ENCODE data around the gene MYCBPAP. TPM values are rescaled to one million over a fixed set of nuclear protein-coding genes. Genes with fewer than 3 reads are reported as not detected.

The MYCBPAP gene
- total RNA-seq, 2 experiments from 2014 or later: 6.7 to 13.9 TPM

DNA sequence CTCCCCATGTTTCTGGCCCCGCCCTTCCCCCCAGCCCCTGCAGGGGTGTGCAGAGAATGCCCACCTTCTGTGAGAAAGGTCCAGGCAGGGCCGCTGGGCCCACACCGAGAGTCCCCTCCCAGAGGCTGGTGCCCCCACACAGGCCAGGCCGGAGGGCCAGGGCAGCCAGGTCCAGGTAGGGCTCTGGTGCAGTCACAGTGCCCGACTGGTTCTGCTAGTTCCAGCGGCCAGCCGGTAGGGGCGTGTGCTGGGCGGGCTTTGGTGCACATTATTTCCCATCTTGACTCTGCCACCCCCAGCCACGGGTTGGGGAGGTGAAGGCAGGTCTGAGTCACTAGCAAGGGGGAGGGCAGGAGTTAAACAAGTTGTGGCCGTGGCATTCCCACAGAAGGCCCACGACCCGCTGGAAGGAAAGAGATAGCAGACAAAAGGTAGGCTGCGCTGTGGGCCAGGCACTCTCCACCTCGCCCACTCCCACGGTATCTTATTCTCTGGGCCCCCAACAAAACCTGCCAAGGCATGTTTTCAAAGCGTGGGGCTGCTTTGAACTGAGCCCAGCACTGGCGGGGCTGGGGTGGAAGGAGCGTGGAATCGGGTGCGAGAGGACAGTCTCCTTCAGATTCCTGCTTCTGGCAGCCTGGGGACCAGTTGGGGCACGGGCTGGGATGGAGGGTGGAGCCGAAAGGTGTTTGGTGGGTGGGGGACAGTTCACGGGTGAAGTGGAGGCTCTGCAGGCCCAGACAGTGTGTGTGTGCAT is 26.2 kb downstream of the MYCBPAP start:
- Mint-ChIP-seq H3K4me1 (peaks cover 14% of the 10 kb centered on the region), H3K27ac (no peak overlapping the region), H3K9me3 (ENCODE audit: low read depth) (no peaks in the 10 kb centered on the region), H3K36me3 (no peaks in the 10 kb centered on the region), H3K4me3 (no peak overlapping the region), H3K27me3 (peaks cover 59% of the 10 kb centered on the region)
- CTCF ChIA-PET: interaction anchor here (1.1 to 2.0 kb wide), 4 partner anchors 7 to 56 kb away, joined by 3 to 9 read pairs (median 4); partner anchors contain the start of genes RSAD1 and SPATA20
- peak; percentile 61 for ATAC-seq
- no peak for DNase-seq

- CTCF ChIA-PET: interaction anchor here (1.0 to 2.0 kb wide), 2 partner anchors 12 to 16 kb away, joined by 3 to 4 read pairs; partner anchors contain the start of gene SPATA20
These were observed 26.7 kb downstream of the MYCBPAP start for GRCh38 chr17:50534979-50535326.

DNA sequence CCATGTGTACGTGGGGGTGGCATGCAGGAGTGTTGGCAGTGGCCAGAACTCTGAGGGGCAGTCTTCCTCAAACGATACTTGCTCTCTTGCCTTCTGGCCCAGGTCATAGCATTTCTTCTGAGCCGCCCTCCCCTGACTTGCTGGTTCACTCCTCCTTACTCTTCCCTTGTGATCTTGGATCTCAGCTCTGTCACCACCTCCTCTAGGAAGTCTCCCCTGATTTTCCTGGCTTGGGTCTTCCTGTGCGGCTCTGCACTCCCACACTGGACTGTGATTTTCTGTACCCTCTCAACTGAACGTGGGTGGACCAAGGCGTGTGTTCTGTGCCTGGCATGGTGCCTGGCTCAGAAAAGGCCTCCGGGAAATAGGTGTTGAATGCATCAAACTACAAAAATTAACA is 27.2 kb downstream of the MYCBPAP start:
- no peak for DNase-seq
- no peak overlapping the region for H3K4me3 Mint-ChIP-seq
- peaks cover 14% of the 10 kb centered on the region for H3K4me1 Mint-ChIP-seq
- no peaks in the 10 kb centered on the region for H3K9me3 Mint-ChIP-seq (ENCODE audit: low read depth)
- ATAC-seq: no peak
- H3K27ac Mint-ChIP-seq: no peak overlapping the region
- no peaks in the 10 kb centered on the region for H3K36me3 Mint-ChIP-seq
- CTCF ChIA-PET: interaction anchor here (1.0 to 2.0 kb wide), 2 partner anchors 11 to 17 kb away, joined by 3 to 4 read pairs; partner anchors contain the start of gene SPATA20
- H3K27me3 Mint-ChIP-seq: peaks cover 51% of the 10 kb centered on the region

More at GRCh38 chr17:50534979-50535326, 26.7 kb downstream of the MYCBPAP start:
- Mint-ChIP-seq H3K9me3 (ENCODE audit: low read depth) (no peaks in the 10 kb centered on the region), H3K4me1 (peaks cover 14% of the 10 kb centered on the region), H3K4me3 (no peak overlapping the region), H3K36me3 (no peaks in the 10 kb centered on the region), H3K27me3 (peaks cover 54% of the 10 kb centered on the region), H3K27ac (no peak overlapping the region)
- DNase-seq: no peak
- no peak for ATAC-seq

GRCh38 chr17:50536683-50537646 is 28.7 kb downstream of the MYCBPAP start:
- peaks cover 37% of the 10 kb centered on the region for H3K27me3 Mint-ChIP-seq
- no peak overlapping the region for H3K27ac Mint-ChIP-seq
- H3K36me3 Mint-ChIP-seq: no peaks in the 10 kb centered on the region
- H3K4me1 Mint-ChIP-seq: peaks cover 16% of the 10 kb centered on the region
- CTCF ChIA-PET: interaction anchor here (1.1 to 2.0 kb wide), 2 partner anchors 10 to 59 kb away, joined by 3 to 4 read pairs; partner anchors contain the start of gene SPATA20
- DNase-seq (no peak), ATAC-seq (no peak)
- H3K4me3 Mint-ChIP-seq: no peak overlapping the region
- no peaks in the 10 kb centered on the region for H3K9me3 Mint-ChIP-seq (ENCODE audit: low read depth)

DNA sequence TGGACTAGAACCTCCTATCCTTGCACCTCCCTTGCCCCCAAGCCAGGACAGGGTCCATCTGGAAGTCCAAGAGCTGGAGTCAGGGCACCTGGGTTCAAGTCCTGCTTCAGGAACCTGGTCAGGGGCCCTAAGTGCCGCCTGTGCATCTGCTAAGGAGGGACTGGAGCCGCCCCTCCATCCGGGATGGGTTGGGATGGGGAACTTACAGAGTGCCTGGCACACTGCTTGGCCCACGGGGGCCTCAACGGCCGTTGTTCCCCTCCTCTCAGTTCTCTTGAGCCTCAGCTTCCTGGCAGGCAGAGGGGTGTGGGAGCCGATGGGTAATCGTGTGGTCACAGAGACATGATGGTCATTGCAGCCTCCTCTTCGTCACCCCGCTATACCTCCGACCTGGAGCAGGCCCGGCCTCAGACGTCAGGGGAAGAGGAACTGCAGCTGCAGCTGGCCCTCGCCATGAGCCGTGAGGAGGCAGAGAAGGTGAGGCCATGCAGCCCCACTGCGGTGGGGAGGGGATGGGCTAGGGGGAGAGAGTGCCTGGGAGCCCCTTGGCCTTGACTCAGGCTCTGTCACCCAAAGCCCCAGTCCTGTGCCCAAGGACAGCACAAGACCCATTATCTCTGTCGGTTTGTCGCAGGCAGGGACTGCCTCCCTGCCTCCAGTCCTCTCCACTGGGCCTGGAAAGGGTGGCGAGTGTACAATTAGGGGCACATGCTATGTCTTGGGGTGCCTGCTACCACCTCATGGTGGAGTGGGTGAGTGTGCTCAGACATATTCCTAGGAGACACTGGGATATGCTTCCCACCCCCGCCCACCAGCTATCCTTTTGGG is 29.7 kb downstream of the MYCBPAP start:
- no peaks in the 10 kb centered on the region for H3K9me3 Mint-ChIP-seq (ENCODE audit: low read depth)
- H3K36me3 Mint-ChIP-seq: no peaks in the 10 kb centered on the region
- DNase-seq (no peak), ATAC-seq (no peak)
- no peak overlapping the region for H3K27ac Mint-ChIP-seq
- H3K4me3 Mint-ChIP-seq: no peak overlapping the region
- H3K4me1 Mint-ChIP-seq: peaks cover 20% of the 10 kb centered on the region
- CTCF ChIA-PET: interaction anchor here (0.6 to 1.1 kb wide), 2 partner anchors 60 to 871 kb away, joined by 3 read pairs; no protein-coding TSS in a partner anchor
- peaks cover 27% of the 10 kb centered on the region for H3K27me3 Mint-ChIP-seq

DNA sequence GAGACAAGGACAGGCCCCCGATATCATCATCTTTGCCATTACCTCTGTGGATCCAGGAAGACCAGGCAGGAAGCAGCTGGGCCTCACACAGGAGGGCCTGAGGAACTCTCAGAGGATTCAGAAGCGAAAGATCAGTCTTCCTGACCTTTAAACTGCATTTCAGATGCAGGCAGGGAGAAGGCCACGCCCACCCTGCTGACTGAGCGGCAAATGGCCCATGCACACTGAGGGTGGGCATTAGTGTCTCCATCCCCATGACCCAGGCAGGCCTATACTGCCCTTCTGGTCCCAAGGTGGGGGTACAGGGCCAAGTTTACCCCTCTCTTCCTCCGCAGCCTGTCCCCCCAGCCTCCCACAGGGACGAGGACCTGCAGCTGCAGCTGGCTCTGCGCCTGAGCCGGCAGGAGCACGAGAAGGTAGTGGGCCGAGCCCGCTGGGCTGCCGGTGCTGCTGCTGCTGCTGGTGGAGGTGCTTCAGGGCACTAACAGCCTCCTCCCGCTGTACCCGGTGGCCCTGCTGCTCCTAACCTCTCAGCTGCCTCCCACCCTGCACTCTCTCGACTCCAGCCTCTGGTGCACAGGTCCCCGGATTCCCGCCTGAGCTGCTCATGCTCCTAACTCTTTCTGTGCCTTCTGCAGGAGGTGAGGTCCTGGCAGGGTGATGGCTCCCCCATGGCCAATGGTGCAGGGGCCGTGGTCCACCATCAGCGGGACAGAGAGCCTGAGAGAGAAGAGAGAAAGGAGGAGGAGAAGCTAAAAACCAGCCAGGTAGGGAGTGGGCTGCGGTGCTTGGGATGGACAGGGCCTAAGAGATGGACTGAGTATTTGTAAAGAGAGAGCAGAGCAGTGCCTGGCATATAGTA is 30.5 kb downstream of the MYCBPAP start:
- Mint-ChIP-seq H3K4me3 (no peak overlapping the region), H3K27me3 (peaks cover 19% of the 10 kb centered on the region), H3K27ac (no peak overlapping the region), H3K4me1 (peaks cover 14% of the 10 kb centered on the region), H3K9me3 (ENCODE audit: low read depth) (no peaks in the 10 kb centered on the region), H3K36me3 (no peaks in the 10 kb centered on the region)
- DNase-seq (no peak), ATAC-seq (no peak)
- CTCF ChIA-PET: interaction anchor here (0.6 kb wide), 1 partner anchor 872 kb away, joined by 3 read pairs; no protein-coding TSS in a partner anchor

DNA sequence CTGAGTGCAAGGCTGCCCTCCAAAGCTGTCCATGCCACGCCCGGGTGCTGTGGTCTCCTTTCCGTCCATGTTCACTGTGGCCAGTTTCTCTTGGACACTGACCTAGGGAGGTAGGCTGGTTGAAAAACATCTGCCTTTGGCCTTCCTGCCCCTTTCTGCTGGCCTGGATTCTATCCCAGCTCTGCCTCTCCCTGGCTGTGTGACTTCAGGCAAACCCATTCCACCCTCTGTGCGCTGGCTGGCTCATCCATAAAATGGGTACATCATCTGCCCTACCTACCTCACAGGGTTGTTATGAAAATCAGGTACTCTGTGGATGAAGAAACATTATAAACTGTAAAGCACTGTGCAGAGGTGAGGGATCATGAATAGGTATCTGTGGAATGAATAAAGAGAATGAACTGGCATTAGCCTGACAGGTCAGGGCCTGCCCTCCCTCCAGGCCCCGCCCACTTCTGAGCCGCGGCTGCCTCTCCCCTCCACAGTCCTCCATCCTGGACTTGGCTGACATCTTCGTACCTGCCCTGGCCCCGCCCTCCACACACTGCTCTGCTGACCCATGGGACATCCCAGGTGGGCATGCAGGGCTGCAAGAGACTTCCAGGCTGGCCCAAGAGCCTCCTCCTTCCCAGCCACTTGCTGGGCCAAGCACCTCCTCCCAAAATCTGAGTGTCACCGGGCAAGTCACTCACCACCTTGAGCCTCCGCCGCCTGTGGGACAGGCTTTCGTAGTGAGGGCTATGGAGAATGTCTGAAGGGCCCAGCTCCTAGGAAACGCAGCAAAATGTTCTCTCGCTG is 31.7 kb downstream of the MYCBPAP start:
- H3K9me3 Mint-ChIP-seq (ENCODE audit: low read depth): no peaks in the 10 kb centered on the region
- DNase-seq: no peak
- CTCF ChIA-PET: interaction anchor here (0.6 to 3.6 kb wide), 2 partner anchors 54 to 56 kb away, joined by 3 to 20 read pairs; no protein-coding TSS in a partner anchor
- peaks cover 8% of the 10 kb centered on the region for H3K27me3 Mint-ChIP-seq
- no peak for ATAC-seq
- H3K4me1 Mint-ChIP-seq: peaks cover 9% of the 10 kb centered on the region
- no peaks in the 10 kb centered on the region for H3K36me3 Mint-ChIP-seq
- H3K4me3 Mint-ChIP-seq: no peak overlapping the region
- no peak overlapping the region for H3K27ac Mint-ChIP-seq

DNA sequence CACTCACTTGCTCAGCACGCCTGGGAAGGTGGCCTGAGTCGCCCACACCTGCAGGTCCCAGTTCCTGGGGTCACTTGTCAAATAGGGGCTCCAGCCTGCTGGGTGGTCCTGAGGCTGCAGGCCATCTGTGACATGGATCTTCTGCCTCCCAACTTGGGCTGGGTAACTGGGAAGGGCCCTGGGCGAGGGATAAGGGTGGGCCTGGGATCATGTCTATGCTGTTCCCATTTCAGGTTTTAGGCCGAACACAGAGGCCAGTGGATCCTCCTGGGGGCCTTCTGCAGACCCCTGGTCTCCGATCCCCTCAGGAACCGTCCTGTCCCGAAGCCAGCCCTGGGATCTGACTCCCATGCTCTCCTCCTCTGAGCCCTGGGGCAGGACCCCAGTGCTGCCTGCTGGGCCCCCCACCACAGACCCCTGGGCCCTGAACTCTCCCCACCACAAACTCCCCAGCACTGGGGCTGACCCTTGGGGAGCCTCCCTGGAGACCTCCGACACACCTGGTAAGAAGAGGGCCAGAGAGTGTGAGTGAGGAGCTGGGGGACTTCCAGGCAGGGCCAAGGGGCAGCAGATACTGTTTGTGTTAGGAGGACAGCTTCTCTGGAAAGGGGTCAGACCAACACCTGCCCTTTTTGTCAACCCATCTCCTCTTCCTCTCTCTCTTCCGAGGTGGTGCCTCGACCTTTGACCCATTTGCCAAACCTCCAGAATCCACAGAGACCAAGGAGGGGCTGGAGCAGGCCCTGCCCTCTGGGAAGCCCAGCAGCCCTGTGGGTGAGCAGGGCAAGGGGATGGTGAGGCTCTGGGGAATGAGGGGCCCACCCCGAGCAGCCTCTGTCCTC is 32.5 kb downstream of the MYCBPAP start:
- DNase-seq (no peak), ATAC-seq (no peak)
- no peak overlapping the region for H3K4me3 Mint-ChIP-seq
- H3K27me3 Mint-ChIP-seq: peaks cover 5% of the 10 kb centered on the region
- H3K9me3 Mint-ChIP-seq (ENCODE audit: low read depth): no peaks in the 10 kb centered on the region
- peaks cover 9% of the 10 kb centered on the region for H3K4me1 Mint-ChIP-seq
- no peaks in the 10 kb centered on the region for H3K36me3 Mint-ChIP-seq
- no peak overlapping the region for H3K27ac Mint-ChIP-seq
- CTCF ChIA-PET: interaction anchor here (0.6 to 3.6 kb wide), 10 partner anchors 7 to 62 kb away, joined by 3 to 20 read pairs (median 8); partner anchors contain the start of genes EPN3 and RSAD1

GRCh38 chr17:50541402-50541715 is 33.1 kb downstream of the MYCBPAP start:
- H3K4me3 Mint-ChIP-seq: peak overlapping the region; percentile 71
- ATAC-seq: no peak
- no peak for DNase-seq
- peak overlapping the region; percentile 16 for H3K27ac Mint-ChIP-seq
- H3K27me3 Mint-ChIP-seq: peaks cover 8% of the 10 kb centered on the region
- H3K36me3 Mint-ChIP-seq: no peaks in the 10 kb centered on the region
- CTCF ChIA-PET: interaction anchor here (1.0 to 3.6 kb wide), 13 partner anchors 8 to 301 kb away, joined by 3 to 20 read pairs (median 6); partner anchors contain the start of genes CACNA1G, EPN3 and RSAD1
- H3K4me1 Mint-ChIP-seq: peaks cover 9% of the 10 kb centered on the region
- no peaks in the 10 kb centered on the region for H3K9me3 Mint-ChIP-seq (ENCODE audit: low read depth)

DNA sequence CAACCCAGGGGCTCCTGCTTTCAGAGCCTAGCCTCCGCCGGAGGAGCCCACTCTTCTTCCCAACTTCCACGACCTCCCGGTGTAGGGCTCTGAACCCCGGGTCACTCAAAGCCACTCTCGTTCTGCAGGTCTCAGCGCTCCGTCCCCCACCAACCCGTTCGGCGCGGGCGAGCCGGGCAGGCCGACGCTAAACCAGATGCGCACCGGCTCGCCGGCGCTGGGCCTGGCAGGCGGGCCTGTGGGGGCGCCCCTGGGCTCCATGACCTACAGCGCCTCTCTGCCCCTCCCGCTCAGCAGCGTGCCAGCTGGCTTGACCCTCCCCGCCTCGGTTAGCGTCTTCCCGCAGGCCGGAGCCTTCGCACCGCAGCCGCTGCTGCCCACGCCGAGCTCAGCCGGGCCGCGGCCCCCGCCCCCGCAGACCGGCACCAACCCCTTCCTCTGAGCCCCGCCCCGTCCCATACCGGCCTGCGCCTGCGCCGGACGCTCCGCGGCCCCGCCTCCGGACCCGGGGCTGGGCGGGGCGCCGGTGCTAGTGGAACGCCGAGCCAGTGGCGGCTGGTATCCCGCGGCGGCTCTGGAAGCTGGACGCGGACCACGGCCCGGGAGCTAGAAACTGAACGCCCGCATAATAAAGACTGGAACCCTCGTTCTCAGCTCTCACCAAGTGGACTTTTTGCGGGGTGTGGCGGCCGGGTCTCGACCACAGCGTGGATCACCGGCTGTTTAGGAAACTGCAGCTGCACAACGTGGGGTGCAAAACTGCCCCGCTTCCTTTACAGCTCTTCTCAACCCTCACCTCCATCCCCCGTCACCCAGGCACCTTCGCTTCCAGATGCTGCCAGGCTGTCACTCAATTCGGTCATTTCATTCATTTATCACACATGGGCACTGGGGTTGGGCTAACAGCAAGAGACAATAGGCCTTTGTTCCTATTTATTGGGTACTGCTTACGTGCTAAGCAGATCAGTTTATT is 33.8 kb downstream of the MYCBPAP start:
- DNase-seq: peak; percentile 85
- CTCF ChIA-PET: interaction anchor here (0.6 to 3.6 kb wide), 20 partner anchors 9 to 342 kb away, joined by 3 to 20 read pairs (median 4); partner anchors contain the start of genes ACSF2, CACNA1G, EPN3 and RSAD1
- Mint-ChIP-seq H3K9me3 (ENCODE audit: low read depth) (no peaks in the 10 kb centered on the region), H3K36me3 (no peaks in the 10 kb centered on the region), H3K27ac (peak overlapping the region; percentile 52), H3K27me3 (peaks cover 9% of the 10 kb centered on the region), H3K4me3 (peak overlapping the region; percentile 71), H3K4me1 (peaks cover 12% of the 10 kb centered on the region)
- ATAC-seq: peak; percentile 91

Data from activated CD8-positive, alpha-beta memory T cell treated with anti-CD3 and anti-CD28 coated beads, Interleukin-2, amount 10 ng/mL, durations not matched to agents 7 days and 5 days (primary cell).